CD4-positive, alpha-beta T cell treated with Interleukin-4 for 1 hour (primary cell): ENCODE measurements around the gene ANO2.

Source experiments
- DNase-seq, 2 donors: peaks; one replicate each; pipeline ENCODE4 v3.0.0-alpha.2; 2020 to 2022

ANO2 gene

DNA sequence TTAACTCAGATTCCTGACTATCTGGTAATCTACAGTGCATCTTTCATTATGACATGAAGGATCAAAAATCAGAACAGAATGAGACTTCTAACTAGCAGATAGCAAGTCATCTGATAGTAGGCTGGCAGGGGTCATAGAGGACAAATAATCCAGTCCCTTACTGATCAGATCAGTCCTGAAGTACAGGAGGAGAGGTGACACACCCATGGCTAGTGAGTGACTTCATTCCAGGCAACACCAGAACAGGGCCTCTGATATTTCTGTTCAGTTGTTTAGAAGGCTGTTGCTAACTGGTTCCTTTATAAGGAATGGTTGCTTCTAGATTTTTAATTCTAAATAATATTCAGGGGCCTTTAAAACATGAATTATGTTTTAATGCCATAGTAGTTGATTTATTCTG lies 291.0 kb downstream of the ANO2 start:
- DNase-seq: no peak

DNA sequence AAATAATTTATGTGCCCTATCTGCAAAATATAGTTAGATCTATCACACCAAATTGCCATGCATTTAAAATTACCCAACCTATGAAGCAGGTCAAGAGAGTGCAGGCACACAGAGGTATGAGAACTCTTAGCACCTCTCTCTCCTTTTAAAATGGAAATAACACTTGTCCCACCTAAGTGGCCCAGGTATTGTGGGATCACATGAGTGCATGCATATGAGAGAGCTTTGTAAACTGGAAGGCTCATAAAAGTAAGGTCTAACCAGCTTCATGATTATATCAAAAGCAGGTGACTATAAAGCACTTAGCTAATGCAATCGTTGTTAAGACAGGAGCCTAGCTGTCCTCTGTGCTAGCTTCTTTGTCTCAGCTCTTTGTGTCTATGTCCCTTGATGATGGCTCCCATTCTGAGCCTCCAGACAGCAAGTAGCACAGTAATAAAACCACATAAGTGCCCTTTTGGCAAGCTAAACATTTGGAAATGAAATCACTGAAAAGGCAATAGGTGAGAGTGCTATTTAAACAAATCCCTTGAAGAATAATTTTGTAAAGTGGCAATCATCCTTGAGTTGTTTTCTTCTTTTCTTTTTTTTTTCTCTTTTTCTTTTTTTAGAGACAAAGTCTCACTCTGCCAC lies 294.1 kb downstream of the ANO2 start:
- DNase-seq: no peak

DNA sequence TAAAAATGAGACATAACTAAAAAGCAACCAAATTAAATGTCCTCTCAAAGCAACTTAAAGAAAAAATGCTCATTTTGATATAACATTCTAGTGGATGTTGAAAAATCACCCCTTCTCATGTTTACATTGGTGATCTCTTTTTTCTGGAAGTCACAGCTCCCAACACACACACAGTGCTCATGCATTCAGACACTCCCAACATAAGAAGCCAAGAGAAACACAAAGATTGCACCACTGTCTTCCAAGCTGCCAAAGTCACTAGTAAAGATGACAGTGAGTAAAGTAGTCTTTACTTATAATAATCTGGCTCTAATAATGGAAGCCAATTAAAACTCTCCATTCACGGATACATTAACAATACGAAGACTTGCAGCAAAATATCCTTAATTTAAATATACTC lies 294.8 kb downstream of the ANO2 start:
- no peak for DNase-seq

DNA sequence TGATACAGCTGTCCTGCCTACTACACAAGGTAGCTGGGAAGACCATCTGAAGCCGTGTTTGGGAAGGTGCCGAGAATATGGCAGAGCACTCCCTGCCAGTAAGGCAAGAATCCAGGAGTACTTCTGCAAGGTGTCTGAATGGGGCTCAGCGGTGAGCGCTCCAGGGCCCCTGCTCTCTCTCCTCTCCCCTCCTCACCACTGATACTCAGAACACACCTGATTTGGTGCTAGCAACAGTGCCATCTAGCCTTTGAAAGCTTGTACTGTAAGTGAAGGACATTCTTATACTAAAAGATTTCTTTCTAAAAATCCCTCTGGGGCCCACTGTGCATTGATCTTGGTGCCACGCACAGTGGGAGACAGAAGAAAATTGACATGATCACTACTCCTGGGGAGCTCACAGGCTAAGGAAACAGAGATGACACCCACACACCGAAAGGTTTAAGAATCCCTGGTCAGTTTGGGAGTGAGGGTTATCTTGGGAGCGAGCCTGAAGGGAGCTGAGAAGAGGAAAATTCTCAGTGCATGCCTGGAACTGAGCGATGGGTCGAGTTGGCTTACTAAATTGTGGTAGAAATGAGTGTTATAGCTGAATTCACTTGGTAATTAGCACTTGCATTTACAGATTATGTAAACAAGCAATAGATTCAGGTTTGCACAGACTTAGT lies 296.2 kb downstream of the ANO2 start:
- no peak for DNase-seq

DNA sequence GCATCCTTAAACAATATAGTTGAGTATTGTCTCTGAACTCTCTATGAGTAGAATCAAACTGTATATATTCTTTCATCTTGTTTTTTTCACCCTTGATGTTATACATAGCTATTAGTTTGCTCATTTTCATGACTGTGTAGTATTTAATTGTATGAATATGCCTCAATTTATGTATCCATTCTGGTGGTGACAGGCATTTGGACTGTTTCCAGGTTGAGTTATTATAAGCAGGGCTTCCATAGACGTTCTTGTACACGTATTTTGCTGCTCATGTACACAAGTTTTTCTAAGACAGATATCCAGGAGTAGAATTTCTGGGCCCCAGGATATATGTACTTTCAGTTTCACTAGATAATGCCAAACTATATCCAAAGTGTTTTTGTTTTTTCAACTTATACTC lies 301.8 kb downstream of the ANO2 start:
- no peak for DNase-seq

DNA sequence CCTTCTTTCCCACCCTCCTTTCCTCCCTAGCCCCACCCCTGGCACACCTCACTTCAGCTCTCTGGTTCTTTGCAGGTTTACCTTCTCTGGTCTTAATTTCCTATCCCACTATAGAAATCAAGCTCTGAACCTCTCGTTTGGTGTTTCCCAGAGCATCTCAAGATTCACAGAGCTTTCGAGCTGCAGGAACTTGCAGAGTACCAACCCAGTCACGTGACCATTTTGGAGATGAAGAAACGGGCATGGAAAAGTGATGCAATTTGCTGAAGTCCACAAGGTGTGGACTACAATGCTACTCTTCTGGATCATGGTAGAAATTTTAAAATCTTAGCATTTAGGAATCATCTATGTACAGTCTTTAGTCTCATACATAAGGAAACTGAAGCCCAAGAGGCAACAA lies 307.4 kb downstream of the ANO2 start:
- DNase-seq: no peak

DNA sequence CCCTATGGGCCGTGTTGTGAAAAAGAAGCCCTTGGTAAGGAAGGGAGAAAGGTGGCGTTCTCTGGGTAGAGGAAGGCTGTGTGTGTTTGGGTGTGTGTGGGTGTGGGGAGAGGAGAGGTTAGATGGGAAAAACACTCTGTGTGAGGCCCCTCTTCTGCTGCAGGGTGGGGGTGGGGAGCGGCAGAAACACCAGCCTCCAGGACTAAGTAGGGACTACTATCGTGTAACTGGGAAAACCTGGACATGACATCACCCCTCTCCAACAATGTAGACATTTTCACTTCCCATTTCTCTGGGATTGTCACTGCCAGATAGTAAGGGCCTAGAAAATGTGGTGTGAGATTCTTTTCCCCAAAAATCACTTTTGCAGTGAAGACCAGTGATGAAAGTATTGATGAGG lies 308.2 kb downstream of the ANO2 start:
- no peak for DNase-seq

DNA sequence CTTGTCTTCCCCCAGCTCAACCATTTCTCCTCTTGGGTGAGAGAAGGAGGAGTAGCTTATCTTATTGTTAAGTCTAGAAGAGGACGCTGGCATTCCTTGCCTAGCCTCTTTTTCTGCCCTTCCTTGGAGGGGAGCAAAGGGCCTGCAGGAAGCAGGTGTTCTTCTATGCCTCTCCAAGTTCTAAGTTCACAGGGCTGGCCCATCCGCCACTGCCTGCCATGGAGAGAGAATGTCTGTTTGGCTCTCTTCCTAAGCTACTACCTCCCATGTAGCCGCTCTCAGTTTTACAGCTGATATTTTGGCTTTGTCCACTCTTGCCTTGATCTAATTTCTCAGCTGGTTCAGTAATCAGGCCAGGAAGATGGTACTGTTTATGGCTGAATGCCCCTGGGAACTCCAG lies 312.0 kb downstream of the ANO2 start:
- no peak for DNase-seq

DNA sequence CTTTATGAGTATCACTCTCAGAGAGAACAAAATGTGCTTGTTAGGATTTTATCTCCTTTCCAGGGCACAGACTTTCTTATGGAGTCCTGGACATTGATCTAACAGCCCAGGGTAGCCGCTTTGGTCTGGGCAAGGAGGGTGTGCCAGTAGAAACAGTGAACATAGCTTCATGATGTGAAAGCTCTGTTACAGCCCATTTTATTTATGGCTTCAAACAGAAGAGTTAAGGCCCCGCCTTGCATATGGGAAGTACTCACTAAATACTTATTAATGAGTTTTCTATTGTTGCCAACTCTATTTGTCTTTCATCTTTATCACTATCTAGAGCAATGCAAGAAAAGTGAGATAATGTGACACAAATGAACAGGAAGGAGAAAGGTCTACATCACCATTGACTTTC lies 312.6 kb downstream of the ANO2 start:
- DNase-seq: no peak

DNA sequence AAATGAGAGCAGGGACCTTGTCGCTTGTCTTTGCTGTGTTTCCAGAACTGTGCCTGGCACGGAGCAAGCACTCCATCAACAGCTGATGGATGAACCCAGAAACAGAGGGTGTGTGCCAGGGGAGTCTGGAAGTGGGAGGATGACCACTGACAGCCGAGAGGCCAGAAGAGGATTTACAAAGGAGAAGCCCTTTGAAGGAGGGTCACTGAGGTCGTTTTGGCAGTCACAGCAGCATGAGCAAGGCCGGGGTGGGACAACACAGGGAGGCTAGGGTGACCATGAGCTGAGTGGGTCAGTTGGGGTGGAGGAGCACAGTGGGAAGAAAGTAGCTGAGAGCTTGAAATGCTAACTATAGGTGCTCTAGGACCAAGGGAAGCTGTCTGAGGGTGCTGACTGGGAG lies 313.6 kb downstream of the ANO2 start:
- DNase-seq: no peak

DNA sequence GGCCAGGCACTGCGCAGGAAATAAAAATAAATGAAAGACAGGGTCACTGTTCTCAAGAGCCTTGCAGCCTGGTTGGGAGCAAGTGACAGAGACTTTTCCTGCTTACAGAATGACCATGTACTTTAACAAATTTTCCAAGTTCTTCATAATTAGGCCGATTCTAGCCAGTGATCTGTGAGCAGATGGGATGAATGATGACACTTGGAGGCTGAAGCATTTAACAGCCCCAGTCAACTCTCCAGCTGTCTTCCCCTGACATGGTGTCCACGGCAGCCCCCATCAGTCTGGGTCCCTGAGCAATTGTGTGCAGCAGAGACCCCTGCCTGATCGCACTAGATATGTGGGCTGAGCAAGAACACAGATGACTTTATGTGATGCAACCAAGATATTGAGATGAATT lies 314.3 kb downstream of the ANO2 start:
- no peak for DNase-seq

DNA sequence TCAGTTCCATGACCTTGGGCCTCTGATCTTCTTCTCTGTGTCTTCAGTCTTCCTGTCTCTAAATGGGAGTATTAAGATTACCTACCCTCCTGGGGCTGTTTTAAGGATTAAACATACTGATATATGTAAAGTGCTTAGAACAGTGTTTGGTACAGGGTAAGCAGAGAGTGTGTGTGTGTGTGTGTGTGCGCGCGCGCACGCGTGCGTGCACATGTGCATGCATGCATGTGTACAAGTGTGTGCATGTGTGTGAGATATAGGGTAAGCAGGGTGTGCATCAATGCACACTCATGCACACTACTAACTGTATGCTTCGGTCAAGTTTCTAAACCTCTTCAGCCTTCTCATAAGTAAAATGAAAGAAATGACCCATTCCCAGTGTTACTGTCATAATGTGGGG lies 316.6 kb downstream of the ANO2 start:
- no peak for DNase-seq

DNA sequence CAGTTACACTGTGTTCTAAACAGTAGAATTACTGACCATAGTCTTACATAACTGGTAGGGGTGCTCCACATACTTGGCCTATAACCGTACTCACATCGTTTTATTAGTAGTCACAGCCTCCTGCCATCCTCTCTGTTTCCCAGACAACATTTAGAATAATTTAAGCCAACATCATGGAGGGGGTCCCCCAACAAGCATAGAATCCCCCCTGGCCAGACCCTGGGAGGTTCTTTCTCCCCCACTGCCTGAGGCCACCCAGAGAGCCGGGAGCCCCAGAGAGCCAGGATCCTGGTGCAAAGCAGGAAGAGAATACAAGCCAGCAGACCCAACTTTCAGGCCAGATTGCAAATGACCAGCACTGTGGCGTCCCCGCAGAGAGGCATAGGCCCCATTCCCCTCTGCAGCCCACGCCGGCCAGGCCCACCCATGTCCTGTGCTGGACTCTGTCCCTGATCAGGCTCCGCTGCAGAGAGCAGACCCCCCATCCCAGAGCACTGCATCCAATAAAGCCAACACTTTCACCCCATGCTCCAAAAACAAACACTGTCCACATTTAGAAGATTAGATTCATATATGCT lies 317.9 kb downstream of the ANO2 start:
- DNase-seq: no peak

DNA sequence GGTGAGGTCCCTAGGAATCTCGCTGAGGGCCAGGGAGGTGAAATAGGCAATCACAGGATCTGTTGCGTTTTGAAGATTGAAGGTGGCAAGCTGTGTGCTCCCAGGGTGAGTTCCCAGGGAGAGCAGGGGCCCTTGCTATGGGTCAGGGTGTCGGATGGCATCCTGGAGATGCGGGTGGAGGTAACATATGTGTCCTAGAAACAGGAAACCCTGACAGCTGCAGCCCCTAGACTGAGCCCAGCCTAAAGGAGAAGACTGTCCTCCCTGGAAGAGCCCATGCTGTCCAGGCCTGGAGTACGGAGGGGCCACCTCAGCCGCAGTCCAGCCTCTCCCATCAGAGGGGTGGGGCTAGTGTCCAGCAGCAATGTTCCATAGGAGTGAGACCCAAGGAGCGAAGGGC lies 318.9 kb downstream of the ANO2 start:
- DNase-seq: no peak

DNA sequence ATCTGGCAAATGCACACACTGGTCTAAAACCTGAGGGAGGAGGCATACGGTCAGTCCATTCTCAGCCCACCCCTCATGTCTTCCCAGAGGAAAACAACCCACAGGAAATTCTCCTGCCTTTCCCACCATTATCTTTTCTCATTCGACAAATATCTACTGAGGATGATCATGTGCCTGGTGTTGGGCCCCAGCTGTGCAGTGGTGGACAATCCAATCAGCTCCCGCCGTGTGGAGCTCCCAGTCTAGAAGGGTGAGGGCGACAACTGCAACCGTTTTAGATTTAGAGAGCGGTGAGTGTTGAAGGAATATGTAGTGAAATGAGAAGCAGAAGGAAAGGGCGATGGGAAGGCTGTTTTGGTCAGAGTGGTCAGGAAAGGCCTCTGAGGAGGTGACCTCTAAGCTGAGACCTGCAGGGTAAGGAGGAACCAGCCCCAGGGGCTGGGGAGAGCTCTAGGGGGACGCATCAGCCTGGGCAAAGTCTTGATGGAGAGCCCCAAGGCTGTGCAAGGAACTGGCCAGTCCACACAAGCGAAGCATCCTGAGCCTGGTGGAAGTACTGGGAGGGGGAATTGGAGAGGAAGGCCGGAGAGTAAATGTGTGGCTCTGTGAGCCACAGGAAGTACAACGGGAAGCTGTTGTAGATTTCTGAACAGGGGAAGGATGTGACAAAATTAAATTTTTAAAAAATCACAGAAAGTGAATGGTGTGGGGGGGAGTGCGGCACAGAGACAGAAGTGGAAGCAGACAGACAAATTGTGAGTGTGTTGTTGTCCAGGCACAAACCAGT lies 320.4 kb downstream of the ANO2 start:
- DNase-seq: no peak

DNA sequence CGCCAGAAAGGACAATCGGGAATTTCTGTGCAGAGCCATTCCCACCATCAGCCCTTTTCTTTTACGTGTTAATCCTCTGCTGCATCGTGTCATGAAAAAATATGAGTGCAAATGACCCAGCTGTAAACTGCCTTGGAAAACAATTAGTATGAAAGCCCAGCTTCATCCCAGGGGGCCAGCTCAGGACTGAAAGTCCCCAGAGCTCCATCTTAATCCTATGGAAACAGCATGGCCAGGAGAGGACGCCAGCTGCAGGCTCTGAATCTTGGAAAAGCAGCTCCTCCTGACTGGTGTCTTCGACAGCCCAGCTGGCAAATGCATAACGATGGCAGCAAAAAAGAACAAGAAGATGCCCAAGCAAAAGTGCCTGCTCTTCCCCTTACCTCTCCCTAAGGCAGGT lies 321.6 kb downstream of the ANO2 start:
- no peak for DNase-seq

DNA sequence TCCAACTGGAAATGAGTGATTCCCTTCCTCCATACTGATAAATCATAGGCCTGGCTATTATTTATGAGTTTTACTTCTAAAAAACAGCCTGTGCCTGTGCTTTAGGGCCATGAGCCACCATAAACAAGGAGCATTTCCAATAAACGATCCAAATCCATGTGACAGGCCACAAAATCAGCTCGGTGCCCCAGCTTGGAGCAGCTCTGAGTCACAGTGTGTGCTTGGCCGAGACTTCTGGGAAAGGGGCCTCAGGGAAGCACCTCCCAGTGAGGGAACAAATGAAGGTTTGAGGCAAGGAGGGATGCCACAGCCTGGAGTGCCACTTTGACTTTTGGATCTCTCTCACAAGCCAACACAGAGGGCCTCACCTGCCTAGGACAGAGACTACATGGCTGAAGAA lies 322.8 kb downstream of the ANO2 start:
- no peak for DNase-seq

DNA sequence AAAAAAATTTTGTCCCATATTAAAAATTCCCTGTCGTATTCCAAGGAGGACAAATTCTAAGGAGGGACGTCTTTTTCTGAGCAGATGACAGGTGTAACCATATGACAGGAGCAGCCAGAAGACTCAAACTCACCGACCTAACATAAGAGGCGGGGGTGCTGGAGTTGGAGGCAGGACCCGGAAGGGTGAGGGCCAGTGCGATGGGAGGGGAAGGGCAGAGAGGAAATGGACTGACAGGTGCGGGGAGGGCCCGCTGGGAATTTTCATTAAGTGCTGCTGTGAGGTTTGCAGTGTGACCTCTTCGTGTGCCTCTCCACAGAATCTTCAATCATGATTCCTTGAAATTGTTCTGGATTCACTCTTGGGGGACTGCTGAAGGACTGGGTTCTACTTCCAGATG lies 323.7 kb downstream of the ANO2 start:
- no peak for DNase-seq

DNA sequence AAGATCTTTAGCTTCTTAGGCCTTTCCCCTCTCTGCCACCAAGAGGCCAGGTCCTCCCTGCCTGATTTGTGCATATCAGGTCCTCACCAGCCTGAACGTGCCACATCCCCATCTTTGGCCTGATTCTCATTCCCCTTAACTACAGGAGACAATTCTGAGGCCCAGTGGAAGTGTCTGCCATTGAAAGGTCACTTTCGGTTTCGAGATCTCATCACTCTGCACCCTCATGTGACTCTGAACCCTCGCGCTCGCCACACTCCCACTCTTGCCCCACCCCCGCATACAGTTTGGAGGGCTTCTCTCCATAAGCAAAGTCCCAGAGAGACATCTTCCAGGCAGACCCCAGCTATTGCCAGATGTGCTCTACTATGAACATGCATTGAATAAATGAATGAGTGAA lies 324.2 kb downstream of the ANO2 start:
- no peak for DNase-seq

DNA sequence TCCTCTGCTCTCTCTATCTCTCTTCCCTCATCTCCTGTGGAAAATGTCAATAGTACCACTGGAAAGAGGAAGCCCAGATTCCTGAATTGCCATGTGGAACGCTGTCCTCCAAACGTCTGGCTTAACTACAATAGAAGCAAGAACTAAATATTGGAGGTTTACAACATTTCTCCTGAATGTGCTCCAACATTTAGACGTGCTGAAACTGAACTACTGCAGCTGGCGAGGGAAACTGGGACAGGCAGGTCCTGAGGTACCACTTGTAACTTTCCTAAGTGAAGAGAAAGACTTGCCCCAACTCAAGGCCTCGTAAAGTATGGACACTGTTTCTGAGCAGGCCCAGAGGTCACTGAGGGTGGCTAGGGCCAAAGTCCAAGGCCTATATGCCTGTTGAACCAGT lies 325.4 kb downstream of the ANO2 start:
- DNase-seq: no peak

DNA sequence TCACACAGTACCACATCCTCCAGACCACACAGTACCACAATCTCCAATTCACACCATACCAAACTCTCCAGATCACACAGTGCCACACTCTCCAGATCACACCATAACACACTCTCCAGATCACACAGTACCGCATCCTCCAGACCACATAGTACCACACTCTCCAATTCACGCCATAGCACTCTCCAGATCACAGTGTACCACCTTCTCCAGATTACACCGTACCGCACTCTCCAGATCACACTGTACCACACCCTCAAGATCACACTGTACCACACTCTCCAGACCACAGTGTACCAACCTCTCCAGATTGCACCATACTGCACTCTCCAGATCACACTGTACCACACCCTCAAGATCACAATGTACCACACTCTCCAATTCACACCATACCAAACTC lies 328.2 kb downstream of the ANO2 start:
- no peak for DNase-seq

DNA sequence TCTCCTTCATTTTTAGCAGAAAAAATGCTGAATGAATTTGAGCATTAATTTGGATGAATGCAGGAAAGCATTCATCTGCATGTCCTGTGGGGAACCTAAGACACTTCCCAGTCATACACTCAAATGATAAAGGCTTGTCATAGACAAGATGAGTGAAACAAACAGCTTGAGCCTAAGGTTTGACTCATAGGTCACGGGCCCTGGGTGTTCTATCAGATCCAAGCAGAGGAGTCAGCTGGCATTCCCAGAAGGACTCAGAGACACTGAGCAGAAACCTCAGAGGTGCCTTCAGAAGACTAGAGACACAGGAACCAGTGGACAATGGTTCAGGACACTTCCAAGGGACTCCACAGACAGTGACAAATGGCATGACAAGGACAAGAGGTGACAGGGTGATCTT lies 329.3 kb downstream of the ANO2 start:
- no peak for DNase-seq

DNA sequence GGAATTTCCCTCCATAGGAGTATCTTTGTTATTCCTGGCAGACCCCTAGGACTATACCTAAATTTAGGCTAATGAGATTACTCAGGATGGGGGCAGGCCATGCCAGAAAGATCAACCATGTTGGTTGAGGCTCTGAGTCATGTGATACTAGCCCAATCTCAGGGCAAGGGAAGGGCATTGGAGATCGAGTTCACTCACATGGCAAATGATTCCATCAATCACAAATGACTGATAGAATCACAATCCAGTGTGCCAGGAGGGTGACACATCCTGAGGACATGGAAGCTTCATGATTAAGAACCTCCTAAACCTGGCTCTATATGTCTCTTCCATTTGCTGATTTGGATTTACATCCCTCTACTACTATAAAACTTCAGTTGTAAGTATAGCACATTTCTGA lies 330.8 kb downstream of the ANO2 start:
- DNase-seq: no peak
